H1 (cell line): Measurements from ENCODE around the gene UBASH3A. TPM values are rescaled to one million over a fixed set of nuclear protein-coding genes. Genes with fewer than 3 reads are reported as not detected.

ENCODE experiments used
- CHD2 ChIP-seq: IDR thresholded peaks from 2 replicates; pipeline ENCODE4 v1.6.1; 2012; ENCODE audit warnings: low read length, improper control_type of control experiment
- PHF8 ChIP-seq: fragments of 200-600 bp; sonication (generic); conservative IDR thresholded peaks from 2 replicates; pipeline ENCODE4 v1.7.1; 2012; ENCODE audit warnings: low read depth, mild to moderate bottlenecking, inconsistent platforms, low read length, moderate library complexity
- YY1 ChIP-seq: IDR thresholded peaks from 2 replicates; pipeline ENCODE4 v1.6.1; 2011; ENCODE audit warnings: low read depth, mild to moderate bottlenecking, low read length
- polyA plus RNA-seq, 7 experiments: library from polyadenylated mRNA; depleted of rRNA in 3 of 7; stranded (reverse) in 5 of 7; unstranded in 2 of 7; fragments of >200 nt in 5 of 7; fragments of 200-250 nt in 2 of 7; gene quantifications; 1 replicate in 5 of 7; 2 replicates in 1 of 7; 4 replicates in 1 of 7; pipeline versions ENCODE4 v1.2.1 to v1.2.3, GENCODE V29; 2011 to 2013; ENCODE audit warnings: missing spikeins in 2 of 7, mixed read lengths in 2 of 7
- total RNA-seq: library from RNA; stranded (reverse); fragmentation: NEBNext Ultra II Directional; extraction: Animal tissue kit (Norgen Biotek cat#: 25700); gene quantifications from 2 replicates; pipeline ENCODE4 v1.2.1, GENCODE V29; 2021

UBASH3A gene
- total and polyA plus RNA-seq, 2 of the 8 experiments (the other 6 are each of a cell fraction or from before 2014, with no cell fraction given): not detected

DNA sequence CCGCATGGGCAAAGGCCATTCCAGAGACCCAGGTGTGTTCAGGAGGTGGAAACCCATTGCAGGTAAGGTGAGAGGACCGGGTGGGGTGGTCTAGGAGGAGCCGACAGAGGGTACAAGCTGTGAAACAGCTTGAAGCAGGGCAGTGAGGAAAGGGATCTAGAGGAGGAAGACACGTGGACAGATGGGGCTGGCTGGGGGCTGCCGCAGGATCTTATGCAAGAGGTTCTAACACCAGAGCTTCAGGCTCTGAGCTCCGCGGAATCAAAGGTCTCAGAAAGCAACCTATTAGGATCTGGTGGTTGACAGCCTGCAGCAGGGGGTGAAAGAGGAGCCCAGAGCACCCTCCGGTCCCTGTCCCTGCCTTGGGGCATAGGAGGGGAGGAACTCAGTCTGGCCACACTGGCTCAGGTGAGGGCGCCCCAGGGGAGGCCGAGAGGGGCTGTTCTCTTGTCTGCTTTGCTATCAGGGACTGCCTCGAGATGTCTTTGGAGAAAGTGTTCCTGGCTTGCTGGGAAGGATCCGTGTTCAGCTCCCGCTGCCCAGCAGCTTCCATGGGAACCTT lies 39.3 kb upstream of the UBASH3A start (continued):
- TF ChIP-seq PHF8: no peak
- no peak for TF ChIP-seq CHD2
- TF ChIP-seq YY1: no peak
